ENCODE results near the gene ZNF227. TPM values are rescaled to one million over a fixed set of nuclear protein-coding genes. Genes with fewer than 3 reads are reported as not detected.

Gene ZNF227
- total RNA-seq, 2 experiments from 2014 or later: 16.2 to 17.2 TPM

DNA sequence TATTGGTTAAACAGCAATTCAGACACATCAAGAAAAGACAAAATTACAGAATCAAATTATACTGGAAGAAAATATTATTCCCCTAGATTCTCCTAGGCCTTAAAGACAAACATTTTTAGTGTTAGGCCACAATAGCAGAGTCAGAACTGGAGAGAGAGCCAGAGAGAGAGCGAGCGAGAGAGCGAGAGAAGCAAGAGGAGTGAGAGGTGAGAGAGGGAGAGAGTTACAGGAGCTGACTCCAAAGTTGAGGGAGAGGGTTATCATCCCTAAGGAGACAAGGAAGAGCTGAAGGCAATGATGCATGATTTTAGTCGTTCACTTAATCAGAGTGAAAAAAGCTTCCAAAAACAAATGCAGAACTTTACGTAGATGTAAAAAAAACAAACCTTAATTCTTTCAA, 20.2 kb upstream of the ZNF227 start:
- no peak for ATAC-seq (ENCODE audit: poor library complexity)
- POLR2A ChIA-PET: no interaction called here

DNA sequence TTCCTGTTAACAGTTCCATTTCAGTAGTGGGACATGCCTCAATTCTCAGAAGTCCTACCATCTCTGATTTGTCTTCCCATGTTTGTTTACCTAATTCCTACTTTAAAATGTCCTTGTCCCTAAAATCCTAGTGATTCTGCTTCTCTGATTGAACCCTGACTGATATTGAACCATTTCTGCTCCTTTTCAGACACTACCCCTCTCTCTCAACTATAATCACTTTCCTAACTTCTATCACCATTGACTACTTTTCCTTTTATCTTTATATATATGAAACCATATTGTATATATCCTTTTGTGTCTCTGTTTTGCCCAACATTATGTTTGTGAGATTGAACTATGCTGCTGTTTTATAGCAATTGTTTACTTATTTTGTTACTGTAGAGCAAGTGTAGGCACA, 15.6 kb upstream of the ZNF227 start:
- no peak overlapping the region for H3K27ac Mint-ChIP-seq
- intact Hi-C loops (cut with DNase I, micrococcal nuclease): no loop called here
- Histone ChIP-seq H3K27me3 (ENCODE audit: control insufficient read depth in 1 of 2, insufficient read depth in 2 of 2, low read length in 2 of 2) (peaks cover 0 to 3% of the 10 kb centered on the region in 2 experiments), H3K4me3 (ENCODE audit: low read length) (no peak overlapping the region), H3K27ac (ENCODE audit: low read depth in 1 of 2, low read length in 2 of 2) (no peak overlapping the region), H3K9me3 (ENCODE audit: control insufficient read depth in 1 of 2, insufficient read depth in 1 of 2, low read length in 2 of 2) (peaks cover 24 to 51% of the 10 kb centered on the region in 2 experiments), H3K36me3 (ENCODE audit: insufficient read depth, low read length) (no peaks in the 10 kb centered on the region), H3K4me1 (ENCODE audit: insufficient read depth, low read length) (no peaks in the 10 kb centered on the region)
- no peaks in the 10 kb centered on the region for H3K4me1 Mint-ChIP-seq (ENCODE audit: low read depth)
- peaks cover 28% of the 10 kb centered on the region for H3K9me3 Mint-ChIP-seq
- TF ChIP-seq, protein P1, sequence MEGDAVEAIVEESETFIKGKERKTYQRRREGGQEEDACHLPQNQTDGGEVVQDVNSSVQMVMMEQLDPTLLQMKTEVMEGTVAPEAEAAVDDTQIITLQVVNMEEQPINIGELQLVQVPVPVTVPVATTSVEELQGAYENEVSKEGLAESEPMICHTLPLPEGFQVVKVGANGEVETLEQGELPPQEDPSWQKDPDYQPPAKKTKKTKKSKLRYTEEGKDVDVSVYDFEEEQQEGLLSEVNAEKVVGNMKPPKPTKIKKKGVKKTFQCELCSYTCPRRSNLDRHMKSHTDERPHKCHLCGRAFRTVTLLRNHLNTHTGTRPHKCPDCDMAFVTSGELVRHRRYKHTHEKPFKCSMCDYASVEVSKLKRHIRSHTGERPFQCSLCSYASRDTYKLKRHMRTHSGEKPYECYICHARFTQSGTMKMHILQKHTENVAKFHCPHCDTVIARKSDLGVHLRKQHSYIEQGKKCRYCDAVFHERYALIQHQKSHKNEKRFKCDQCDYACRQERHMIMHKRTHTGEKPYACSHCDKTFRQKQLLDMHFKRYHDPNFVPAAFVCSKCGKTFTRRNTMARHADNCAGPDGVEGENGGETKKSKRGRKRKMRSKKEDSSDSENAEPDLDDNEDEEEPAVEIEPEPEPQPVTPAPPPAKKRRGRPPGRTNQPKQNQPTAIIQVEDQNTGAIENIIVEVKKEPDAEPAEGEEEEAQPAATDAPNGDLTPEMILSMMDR (IDR thresholded peaks at IDR 0.05): no peak
- DNase-seq (no peak), ATAC-seq (ENCODE audit: poor library complexity) (no peak)
- H3K27me3 Mint-ChIP-seq: peaks cover 4% of the 10 kb centered on the region
- H3K4me3 Mint-ChIP-seq: no peak overlapping the region
- H3K36me3 Mint-ChIP-seq (ENCODE audit: low read depth): peaks cover 31% of the 10 kb centered on the region
- ChIA-PET POLR2A (no interaction called here), CTCF (no interaction called here)

More for the DNA sequence above, 20.2 kb upstream of the ZNF227 start:
- H3K36me3 ChIP-seq (ENCODE audit: insufficient read depth, low read length): no peaks in the 10 kb centered on the region
- H3K4me3 ChIP-seq (ENCODE audit: low read length): no peak overlapping the region
- Mint-ChIP-seq H3K27me3 (peaks cover 4% of the 10 kb centered on the region), H3K27ac (no peak overlapping the region), H3K4me1 (ENCODE audit: low read depth) (no peaks in the 10 kb centered on the region), H3K9me3 (peaks cover 40% of the 10 kb centered on the region), H3K4me3 (no peak overlapping the region), H3K36me3 (ENCODE audit: low read depth) (peaks cover 55% of the 10 kb centered on the region)
- intact Hi-C loops (cut with DNase I, micrococcal nuclease): no loop called here
- no peak for DNase-seq
- TF ChIP-seq, protein P1 (IDR thresholded peaks at IDR 0.05): no peak
- no peaks in the 10 kb centered on the region for H3K27me3 ChIP-seq (ENCODE audit: control insufficient read depth in 1 of 2, insufficient read depth in 2 of 2, low read length in 2 of 2)
- CTCF ChIA-PET: no interaction called here
- H3K27ac ChIP-seq (ENCODE audit: low read depth in 1 of 2, low read length in 2 of 2): no peak overlapping the region
- H3K4me1 ChIP-seq (ENCODE audit: insufficient read depth, low read length): no peaks in the 10 kb centered on the region
- peaks cover 18 to 66% of the 10 kb centered on the region in 2 experiments for H3K9me3 ChIP-seq (ENCODE audit: control insufficient read depth in 1 of 2, insufficient read depth in 1 of 2, low read length in 2 of 2)

DNA sequence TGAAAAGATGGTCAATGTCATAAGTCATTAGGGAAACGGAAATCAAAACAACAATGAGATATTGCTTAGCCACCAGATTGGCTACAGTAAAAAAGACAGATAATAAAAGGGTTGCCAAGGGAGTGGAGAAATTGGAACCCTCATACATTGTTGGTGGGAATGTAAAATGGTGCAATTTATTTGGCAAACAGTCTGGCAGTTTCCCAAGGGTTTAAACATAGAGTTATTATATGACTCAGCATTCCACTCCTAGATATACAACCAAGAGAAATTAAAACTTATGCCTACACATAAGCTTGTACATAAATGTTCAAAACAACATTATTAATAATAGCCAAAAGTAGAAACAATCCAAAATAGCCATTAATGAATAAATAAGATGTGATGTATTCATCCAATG, 9.9 kb upstream of the ZNF227 start:
- H3K27me3 ChIP-seq (ENCODE audit: control insufficient read depth in 1 of 2, insufficient read depth in 2 of 2, low read length in 2 of 2): peaks cover 3 to 12% of the 10 kb centered on the region in 2 experiments
- ATAC-seq (ENCODE audit: poor library complexity) (no peak), DNase-seq (no peak)
- peaks cover 15% of the 10 kb centered on the region for H3K27me3 Mint-ChIP-seq
- H3K4me3 Mint-ChIP-seq: no peak overlapping the region
- CTCF ChIA-PET: no interaction called here
- H3K4me1 ChIP-seq (ENCODE audit: insufficient read depth, low read length): peaks cover 5% of the 10 kb centered on the region
- peaks cover 19% of the 10 kb centered on the region for H3K36me3 Mint-ChIP-seq (ENCODE audit: low read depth)
- H3K27ac ChIP-seq (ENCODE audit: low read depth in 1 of 2, low read length in 2 of 2): no peak overlapping the region
- H3K9me3 Mint-ChIP-seq: peaks cover 12% of the 10 kb centered on the region
- intact Hi-C loops (cut with DNase I, micrococcal nuclease): no loop called here
- no peak overlapping the region for H3K27ac Mint-ChIP-seq
- H3K4me3 ChIP-seq (ENCODE audit: low read length): no peak overlapping the region
- H3K9me3 ChIP-seq (ENCODE audit: control insufficient read depth in 1 of 2, insufficient read depth in 1 of 2, low read length in 2 of 2): peaks cover 26 to 38% of the 10 kb centered on the region in 2 experiments
- H3K36me3 ChIP-seq (ENCODE audit: insufficient read depth, low read length): no peaks in the 10 kb centered on the region
- H3K4me1 Mint-ChIP-seq (ENCODE audit: low read depth): peaks cover 6% of the 10 kb centered on the region
- TF ChIP-seq, protein P1 (IDR thresholded peaks at IDR 0.05): no peak
- POLR2A ChIA-PET: no interaction called here
